COR-L47 (cell line): Measurements from ENCODE around the gene MATN1.

Experiments
- DNase-seq: peaks from one replicate; lab custom pipeline; 2025; lab: John Stamatoyannopoulos, UW

Gene MATN1

DNA sequence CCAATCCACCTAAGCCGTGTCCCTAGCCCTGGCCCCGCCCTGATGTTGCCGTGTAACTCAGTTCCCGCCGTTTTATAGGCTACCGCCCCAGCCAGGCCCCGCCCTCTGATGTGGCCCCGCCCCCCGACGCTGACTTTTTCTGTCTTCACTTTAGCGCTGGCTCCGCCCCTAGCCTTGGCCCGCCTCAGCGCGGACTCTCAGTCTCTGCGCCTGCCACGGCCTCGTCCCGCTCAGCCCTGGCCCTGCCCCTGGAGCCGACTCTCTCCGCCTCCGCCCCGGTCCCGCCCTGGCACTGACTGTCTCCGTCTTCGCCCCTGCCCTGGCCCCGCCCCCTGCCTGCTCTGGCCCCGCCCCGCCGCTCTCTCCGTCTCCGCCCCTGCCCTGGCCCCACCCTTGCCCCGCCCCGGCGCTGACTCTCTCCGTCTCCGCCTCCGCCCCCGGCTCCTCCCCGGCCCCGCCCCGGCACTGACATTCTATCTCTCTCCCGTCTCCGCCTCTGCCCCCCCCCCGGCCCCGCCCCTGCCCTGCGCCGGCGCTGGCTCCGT, 5.2 kb downstream of the MATN1 start:
- DNase-seq = peak; percentile 93

- no peak for DNase-seq
These were observed 6.7 kb downstream of the MATN1 start for GRCh38 chr1:30716646-30717045.

DNA sequence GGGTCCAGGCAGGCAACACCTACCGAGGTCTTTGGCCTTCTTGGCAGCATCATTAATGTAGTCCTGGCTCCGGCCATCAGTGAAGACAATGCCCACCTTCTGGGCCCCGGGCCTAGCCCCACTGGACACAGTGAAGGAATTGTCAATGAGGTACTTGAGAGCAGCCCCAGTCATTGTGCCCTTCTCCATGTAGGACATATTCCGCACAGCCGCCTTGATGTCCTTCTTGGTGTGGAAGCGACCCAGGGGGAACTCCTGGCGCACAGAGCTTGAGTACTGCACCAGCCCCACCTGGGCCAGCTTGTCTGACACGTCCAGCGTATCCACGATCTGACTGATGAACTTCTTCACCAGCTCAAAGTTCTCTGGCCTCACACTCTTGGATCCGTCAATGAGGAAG, 7.5 kb downstream of the MATN1 start:
- no peak for DNase-seq

DNA sequence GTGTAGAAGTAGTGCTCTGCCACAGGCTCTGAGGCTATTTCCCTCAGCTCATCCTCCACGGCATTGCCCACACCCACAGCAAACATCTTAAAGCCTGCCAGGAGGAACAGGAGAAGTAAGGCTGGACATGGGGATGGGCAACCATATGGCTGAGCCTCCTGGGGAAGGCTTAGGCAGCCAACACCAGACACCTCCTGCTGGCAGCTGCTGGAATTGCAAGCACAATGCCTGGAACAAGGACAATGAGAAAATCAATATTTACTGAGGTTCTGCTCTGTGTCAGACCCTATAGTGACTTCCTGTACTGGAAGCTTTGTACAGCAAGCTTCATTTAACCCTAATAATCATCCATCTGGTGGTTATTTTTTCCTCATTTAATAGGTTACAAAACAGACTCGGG, 8.2 kb downstream of the MATN1 start:
- DNase-seq = no peak

DNA sequence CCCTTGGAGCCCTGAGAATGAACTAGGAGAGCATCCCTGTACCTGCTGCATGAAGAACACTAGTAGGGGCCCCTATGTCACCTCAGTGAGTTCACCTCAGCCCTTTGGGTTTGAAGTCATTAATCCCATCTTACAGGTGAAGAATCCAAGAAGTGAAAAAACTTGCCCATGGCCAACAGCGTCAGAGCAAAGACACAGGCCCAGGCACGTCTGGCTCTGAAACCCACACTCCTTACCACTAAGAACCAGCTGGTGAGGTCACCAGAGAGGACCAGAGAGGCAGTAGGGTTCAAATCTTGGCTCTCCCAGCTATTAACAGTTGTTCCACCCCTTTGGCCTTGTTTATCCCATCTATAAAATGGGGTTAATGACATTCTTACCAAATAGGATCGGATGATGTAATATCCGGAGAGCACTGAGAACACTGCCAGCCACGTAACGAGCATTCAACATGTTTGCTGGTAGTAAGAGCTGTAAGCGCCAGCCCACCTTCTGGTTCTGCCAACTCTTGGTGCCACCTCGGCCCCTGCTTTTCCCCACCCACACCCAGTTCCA, 8.8 kb downstream of the MATN1 start:
- DNase-seq = no peak

DNA sequence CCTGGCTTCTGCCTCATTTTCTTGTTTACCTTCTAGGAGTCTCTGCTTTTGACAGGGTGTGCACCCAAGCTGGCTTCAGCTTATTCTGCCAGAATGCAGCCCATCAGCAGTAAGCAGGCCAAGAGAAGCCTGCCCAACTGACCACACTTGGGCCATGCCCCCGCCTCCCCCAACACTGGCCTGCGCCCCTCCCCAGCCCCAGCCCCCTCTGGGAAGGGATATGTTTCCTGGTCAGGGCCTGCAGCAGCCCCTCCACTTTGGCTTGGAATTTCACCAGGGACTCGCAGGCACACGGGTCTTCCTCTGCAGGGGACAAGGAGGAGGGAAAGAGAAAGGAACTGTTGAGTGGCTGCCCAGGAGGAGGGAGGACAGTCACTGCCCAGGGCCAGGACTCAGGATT, 9.4 kb downstream of the MATN1 start:
- no peak for DNase-seq

DNA sequence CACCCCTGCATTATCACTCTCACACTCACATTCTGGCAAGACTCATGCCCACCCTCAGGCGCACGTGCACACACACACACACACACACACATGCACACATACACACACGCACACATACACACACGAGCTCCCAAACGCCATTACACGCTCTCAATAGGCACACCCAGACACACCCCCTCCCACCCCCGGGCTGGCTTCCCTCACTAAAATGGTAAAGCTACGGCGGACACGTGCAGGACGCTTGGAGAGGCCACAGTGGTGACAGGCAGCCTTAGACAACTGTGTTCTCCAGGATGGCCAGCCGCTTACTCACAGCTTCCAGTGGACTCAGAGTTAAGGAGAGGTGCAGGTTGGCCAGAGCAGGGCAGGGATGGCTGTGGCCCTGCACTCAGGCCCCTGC, 10.1 kb downstream of the MATN1 start:
- no peak for DNase-seq

GRCh38 chr1:30712583-30712982, 10.8 kb downstream of the MATN1 start:
- no peak for DNase-seq

GRCh38 chr1:30710407-30710806, 13.0 kb downstream of the MATN1 start:
- DNase-seq = no peak

DNA sequence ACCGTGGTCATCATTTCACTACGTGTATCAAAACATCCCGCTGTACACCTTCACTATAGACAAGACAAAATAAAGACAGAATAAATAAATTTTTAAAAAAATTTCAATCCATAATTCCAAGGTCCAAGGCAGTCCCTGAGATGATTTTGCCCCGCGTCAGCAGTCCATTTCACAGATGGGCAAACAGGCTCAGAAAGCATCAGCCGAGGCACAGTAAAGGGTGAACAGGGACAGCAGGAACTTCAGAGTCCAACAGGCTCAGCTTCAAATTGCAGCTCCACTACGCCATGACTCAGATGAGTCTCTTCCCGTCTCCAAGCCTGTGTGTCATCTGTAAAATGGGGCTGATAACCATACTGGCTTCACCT, 15.0 kb downstream of the MATN1 start:
- no peak for DNase-seq

GRCh38 chr1:30707412-30708360, 15.7 kb downstream of the MATN1 start:
- DNase-seq = peak; percentile 87

- DNase-seq = peak; percentile 63
These were observed 16.9 kb downstream of the MATN1 start for GRCh38 chr1:30706528-30706927.

GRCh38 chr1:30705698-30706097, 17.7 kb downstream of the MATN1 start:
- no peak for DNase-seq

DNA sequence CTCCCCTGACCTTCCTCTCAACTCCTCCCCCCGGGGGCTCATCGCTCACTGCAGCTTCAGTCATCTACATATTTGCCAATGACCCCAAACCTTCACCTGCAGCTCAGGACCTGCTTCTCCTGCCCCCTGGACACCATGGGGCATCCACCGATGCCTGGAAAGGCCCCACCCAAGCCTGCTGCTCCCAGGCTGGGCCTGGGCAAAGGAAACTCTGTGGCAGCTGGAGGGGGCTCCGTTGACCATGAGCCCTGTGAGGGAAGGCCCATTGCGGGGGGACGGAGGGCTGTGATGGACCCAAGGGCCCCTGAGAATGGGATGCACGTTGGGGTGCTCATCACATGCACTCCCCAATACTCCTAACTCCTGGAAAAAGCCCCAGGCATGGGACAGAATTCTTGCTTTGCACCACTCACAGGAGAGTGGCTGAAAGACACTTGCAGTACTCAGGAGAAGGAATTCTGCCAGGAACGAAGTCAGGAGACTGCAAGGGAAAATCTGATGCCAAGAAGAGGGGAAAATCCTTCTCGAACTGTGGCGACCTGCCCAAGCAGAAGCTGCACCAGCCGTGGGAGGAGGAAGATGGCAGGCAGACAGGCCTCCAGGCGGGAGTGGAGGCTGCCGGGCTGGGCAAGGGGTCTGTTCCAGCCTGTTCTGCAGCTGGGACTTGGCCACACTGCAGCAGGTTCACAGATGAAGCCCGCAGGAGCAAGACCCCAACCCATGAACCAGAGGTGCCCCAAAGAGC, 18.4 kb downstream of the MATN1 start:
- DNase-seq = no peak

DNA sequence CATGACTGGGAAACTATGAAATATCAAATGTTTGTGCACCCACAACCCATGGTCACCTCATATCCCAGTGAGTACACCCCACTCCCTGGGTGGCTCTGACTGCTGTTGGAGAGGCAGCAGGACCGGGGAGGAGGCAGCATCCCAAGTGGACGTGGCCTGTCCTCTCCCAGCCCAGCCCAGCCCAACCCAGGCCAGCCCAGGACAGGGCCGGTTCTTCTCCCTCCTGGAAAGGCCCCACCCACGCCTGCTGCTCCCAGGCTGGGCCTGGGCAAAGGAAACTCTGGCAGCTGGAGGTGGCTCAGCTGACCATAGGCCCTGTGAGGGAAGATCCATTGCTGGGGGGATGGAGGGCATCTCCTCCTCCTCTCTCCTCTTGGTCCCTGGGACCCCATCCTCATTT, 19.1 kb downstream of the MATN1 start:
- no peak for DNase-seq

DNA sequence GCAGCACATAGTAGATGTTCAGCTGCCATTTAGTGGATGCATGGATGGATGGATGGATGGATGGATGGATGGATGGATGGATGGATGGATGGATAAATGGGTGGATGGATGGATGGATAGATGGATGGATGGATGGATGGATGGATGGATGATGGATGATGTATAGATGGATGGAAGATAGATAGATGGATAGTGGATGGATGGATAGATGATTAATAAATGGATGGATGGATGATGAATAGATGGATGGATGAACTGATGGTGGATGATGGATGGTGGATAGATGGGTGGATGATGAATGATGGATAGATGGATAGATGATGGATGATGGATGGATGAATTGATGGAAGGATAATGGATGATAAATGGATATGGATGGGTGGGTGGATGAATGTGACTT, 20.6 kb downstream of the MATN1 start:
- no peak for DNase-seq

DNA sequence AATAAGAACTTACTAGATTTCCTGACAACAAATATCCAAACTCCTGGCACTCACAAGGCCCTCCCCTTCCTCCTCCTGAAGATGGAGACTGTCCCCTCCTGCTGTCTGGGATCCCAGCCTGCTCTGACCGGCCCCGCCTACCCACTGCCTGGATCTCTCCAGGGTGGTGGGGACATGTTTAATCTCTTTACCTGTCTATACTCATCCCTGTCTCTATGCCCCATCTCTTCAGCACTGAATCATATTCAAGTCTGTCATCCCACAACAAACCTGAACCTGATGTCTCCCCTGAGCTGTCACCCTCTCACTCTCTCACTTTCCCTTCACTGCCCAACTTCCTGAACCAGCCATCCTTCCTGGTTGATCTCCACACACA, 22.1 kb downstream of the MATN1 start:
- no peak for DNase-seq

DNA sequence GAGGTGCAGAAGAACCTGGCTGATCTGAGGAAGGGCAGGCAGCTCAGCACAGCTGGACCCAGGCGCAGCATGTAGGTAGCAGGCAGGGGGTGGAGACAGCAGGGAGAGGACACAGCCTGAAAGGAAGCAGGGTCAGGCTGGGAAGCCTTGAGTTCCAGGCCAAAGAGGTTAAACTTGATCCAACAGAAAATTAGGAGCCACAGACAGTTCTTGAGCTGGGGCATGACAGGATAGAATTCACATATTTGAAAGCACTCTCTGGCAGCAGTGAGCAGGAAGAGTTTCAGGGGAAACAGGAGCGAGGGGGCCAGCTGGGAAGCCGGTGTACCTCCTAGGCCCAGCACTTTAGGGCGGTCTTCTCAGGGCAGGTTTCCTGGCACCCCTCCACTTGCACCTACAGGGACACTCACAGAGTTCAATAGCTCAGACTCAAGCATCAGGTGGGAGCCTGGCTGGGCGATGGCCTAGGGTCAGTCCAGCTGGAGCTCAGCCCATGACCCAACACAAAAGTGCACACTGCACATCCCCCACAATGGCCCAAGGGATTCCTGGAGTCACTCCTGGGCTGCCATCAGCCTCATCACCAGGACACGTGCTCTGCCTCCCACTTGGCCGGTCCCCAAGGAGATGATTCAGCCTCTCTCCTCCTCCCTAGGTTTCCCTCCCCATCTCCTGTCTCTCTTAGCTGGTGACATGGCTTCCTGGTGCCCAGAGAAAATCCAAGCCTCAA, 22.7 kb downstream of the MATN1 start:
- DNase-seq = no peak

GRCh38 chr1:30699762-30700161, 23.6 kb downstream of the MATN1 start:
- DNase-seq = no peak

GRCh38 chr1:30698401-30698981, 24.9 kb downstream of the MATN1 start:
- no peak for DNase-seq

DNA sequence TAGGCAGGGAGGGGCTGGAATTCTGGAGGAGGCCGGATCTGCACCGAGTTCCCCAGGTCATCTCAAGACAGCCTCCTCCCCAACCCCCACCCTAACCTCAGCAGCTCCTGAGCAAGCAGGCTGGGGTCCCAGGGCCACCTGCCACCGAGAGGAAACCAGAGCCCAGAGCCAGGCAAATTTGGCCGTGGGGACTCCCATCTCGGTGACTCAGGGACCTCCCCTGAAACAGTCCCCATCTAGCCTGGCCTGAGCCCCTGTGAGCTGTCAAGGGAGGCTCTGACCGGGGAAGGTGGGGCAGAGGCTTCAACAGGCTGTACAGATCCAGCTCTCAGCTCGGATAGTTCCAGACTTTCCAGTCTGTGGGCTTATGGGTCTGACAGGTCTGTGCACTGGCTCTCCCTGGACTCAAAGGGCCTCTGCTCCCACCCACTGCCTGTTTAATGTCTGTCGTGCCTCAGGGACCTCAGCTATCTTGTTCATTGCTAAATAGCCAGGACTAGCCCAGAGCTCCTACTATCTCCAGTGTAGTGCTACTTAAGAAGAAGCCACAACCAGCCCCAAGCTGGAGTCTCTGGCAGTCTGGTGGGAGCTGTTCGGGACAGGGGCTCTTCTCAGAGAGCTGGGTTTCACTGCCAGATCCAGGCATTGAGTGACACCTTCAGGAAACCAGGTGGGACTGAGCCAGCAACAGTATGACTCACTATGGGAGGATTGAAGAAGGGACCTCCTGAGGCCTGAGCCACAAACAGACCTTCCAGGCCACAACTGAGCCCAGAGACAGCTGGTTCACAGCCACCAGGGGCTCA, 25.6 kb downstream of the MATN1 start:
- DNase-seq = no peak
